K562 (cell line): ENCODE data around the gene IRAK4. TPM values are rescaled to one million over a fixed set of nuclear protein-coding genes. Genes with fewer than 3 reads are reported as not detected.

Experiments
- ATAC-seq: fragments of 200-7000 bp; cut with Tn5 transposase; 3 replicates; pipeline ENCODE4 v1.9.1; 2020; ENCODE audit warnings: moderate library complexity
- BruUV-seq: library from RNA; stranded (reverse); fragments of 400-500 nt; replicated peaks from 2 replicates; lab custom pipeline; 2021; lab: Mats Ljungman, UMichigan
- CTCF ChIA-PET: fragments of 300-600 bp; formaldehyde crosslinking; extraction: SDS; loops from one replicate; lab custom pipeline; 2021; ENCODE audit warnings: low intra/inter-chr PET ratio; lab: Yijun Ruan, JAX
- POLR2A ChIA-PET: fragments of 300-600, 350-650 bp; sonication (Branson Sonifier 250); formaldehyde crosslinking; extraction: SDS; loops from one replicate; lab custom pipeline; 2021; ENCODE audit warnings: antibody characterized with exemption, inconsistent platforms; lab: Yijun Ruan, JAX
- DNase-seq, 4 experiments: peaks; one replicate each; pipeline versions ENCODE4 v3.0.0 to v3.0.0-alpha.2; 2011 to 2018; ENCODE audit warnings: low spot score in 3 of 4, mixed read lengths in 3 of 4; ENCODE audit errors: extremely low read depth in 1 of 4
- FAIRE-seq: peaks from 2 replicates; lab custom pipeline; 2011; peaks lifted over from hg19 to GRCh38; lab: Jason Lieb, UNC
- H2AFZ ChIP-seq: 2 replicates; pipeline ENCODE4 v1.6.0; 2011; ENCODE audit warnings: low read depth, low read length, control low read depth, inconsistent platforms
- H3K27ac ChIP-seq: fragments of 200-600 bp; 3 replicates; pipeline ENCODE4 v1.8.0; 2011; ENCODE audit warnings: low read depth, mild to moderate bottlenecking, control low read depth, inconsistent platforms, low read length, moderate library complexity, mixed read lengths; ENCODE audit errors: extremely low read depth
- H3K27me3 ChIP-seq, 2 experiments: fragments of 300-600 bp in 1 of 2; 2 replicates in 1 of 2; 3 replicates in 1 of 2; pipeline versions ENCODE4 v1.6.0 to v1.8.0; 2011; ENCODE audit warnings: inconsistent platforms in 2 of 2, low read length in 2 of 2, mild to moderate bottlenecking in 1 of 2, mixed read lengths in 1 of 2, moderate library complexity in 1 of 2; ENCODE audit not compliant: control insufficient read depth in 2 of 2, insufficient read depth in 2 of 2
- H3K36me3 ChIP-seq: fragments of 300-600 bp; 3 replicates; pipeline ENCODE4 v1.8.0; 2011; ENCODE audit warnings: mild to moderate bottlenecking, low read length, inconsistent platforms; ENCODE audit not compliant: control insufficient read depth, insufficient read depth
- H3K4me1 ChIP-seq, 2 experiments: fragments of 200-600 bp in 1 of 2; replicated peaks in 1 of 2; 2 replicates in 1 of 2; 3 replicates in 1 of 2; pipeline versions ENCODE4 v1.5.1 to v1.8.0; 2011; ENCODE audit warnings: inconsistent platforms in 2 of 2, low read length in 2 of 2, mild to moderate bottlenecking in 1 of 2, mixed read lengths in 1 of 2, moderate library complexity in 1 of 2; ENCODE audit not compliant: control insufficient read depth in 2 of 2, insufficient read depth in 2 of 2
- H3K4me2 ChIP-seq: 2 replicates; pipeline ENCODE4 v1.6.1; 2011; ENCODE audit warnings: low read length, control low read depth, inconsistent platforms, mixed read lengths; ENCODE audit not compliant: insufficient read depth
- H3K4me3 ChIP-seq: fragments of 200-600 bp; sonication (generic), shearing (Covaris generic); 2 replicates; pipeline ENCODE4 v1.5.1; 2016; ENCODE audit warnings: control low read depth, inconsistent platforms
- H3K79me2 ChIP-seq: fragments of 200-600 bp; 3 replicates; pipeline ENCODE4 v1.8.0; 2011; ENCODE audit warnings: low read length, inconsistent platforms; ENCODE audit not compliant: control insufficient read depth, insufficient read depth
- H3K9ac ChIP-seq, 2 experiments: 2 replicates each; pipeline versions ENCODE4 v1.6.0 to v1.6.1; 2011; ENCODE audit warnings: low read depth in 2 of 2, low read length in 2 of 2, control low read depth in 1 of 2, inconsistent platforms in 1 of 2, mild to moderate bottlenecking in 1 of 2, mixed read lengths in 1 of 2; ENCODE audit not compliant: insufficient read depth in 1 of 2
- H3K9me1 ChIP-seq: one replicate; pipeline ENCODE4 v1.6.0; 2011; ENCODE audit warnings: inconsistent platforms, mild to moderate bottlenecking, low read length, moderate library complexity; ENCODE audit not compliant: control insufficient read depth, insufficient read depth
- H3K9me3 ChIP-seq: replicated peaks from 2 replicates; pipeline ENCODE4 v1.5.1; 2011; ENCODE audit warnings: low read depth, low read length, inconsistent platforms; ENCODE audit not compliant: control insufficient read depth, insufficient read depth
- H4K20me1 ChIP-seq: replicated peaks from 2 replicates; pipeline ENCODE4 v1.6.1; 2011; ENCODE audit warnings: low read length, inconsistent platforms, mixed read lengths; ENCODE audit not compliant: control insufficient read depth, insufficient read depth
- ADNP ChIP-seq: fragments of 200-800 bp; sonication (Bioruptor generic); IDR thresholded peaks from 2 replicates; pipeline ENCODE4 v1.6.1; 2016; ENCODE audit warnings: missing genetic modification characterization, missing compliant biosample characterization
- ATF7 ChIP-seq: fragments of 450-650 bp; IDR thresholded peaks from 2 replicates; pipeline ENCODE4 v1.7.1; 2014; ENCODE audit warnings: mild to moderate bottlenecking, moderate library complexity
- CCAR2 ChIP-seq: fragments of 200-400 bp; formaldehyde crosslinking; IDR thresholded peaks from 2 replicates; pipeline ENCODE4 v1.6.1; 2017; ENCODE audit warnings: mild to moderate bottlenecking, low read depth, low read length
- EWSR1 ChIP-seq: fragments of 450-650 bp; IDR thresholded peaks from 2 replicates; pipeline ENCODE4 v1.6.1; 2018; ENCODE audit warnings: borderline replicate concordance, mild to moderate bottlenecking, low read depth, moderate library complexity; ENCODE audit not compliant: partially characterized antibody
- FOXK1 ChIP-seq: sonication (generic); formaldehyde crosslinking; IDR thresholded peaks from 2 replicates; pipeline ENCODE4 v1.8.0; 2022; ENCODE audit warnings: missing genetic modification reagents, mild to moderate bottlenecking, borderline replicate concordance
- GATA2 ChIP-seq: sonication (generic); formaldehyde crosslinking; IDR thresholded peaks from 2 replicates; pipeline ENCODE4 v1.4.0; 2020; ENCODE audit warnings: mild to moderate bottlenecking, missing genetic modification reagents
- HLTF ChIP-seq: fragments of 450-650 bp; IDR thresholded peaks from 2 replicates; pipeline ENCODE4 v1.6.1; 2016
- IFI16 ChIP-seq: fragments of 250-450 bp; sonication (Bioruptor Pico); IDR thresholded peaks from 2 replicates; pipeline ENCODE4 v2.1.2; 2022; ENCODE audit warnings: mild to moderate bottlenecking, inconsistent platforms
- MCM7 ChIP-seq, 2 experiments: fragments of 450-650 bp; IDR thresholded peaks; 2 replicates each; pipeline ENCODE4 v1.6.1; 2016 to 2018
- NKRF ChIP-seq: fragments of 450-650 bp; IDR thresholded peaks from 2 replicates; pipeline ENCODE4 v1.6.1; 2016; ENCODE audit warnings: borderline replicate concordance
- PHB ChIP-seq: fragments of 250-450 bp; sonication (Bioruptor Pico); IDR thresholded peaks from 2 replicates; pipeline ENCODE4 v1.5.0; 2021
- SMARCB1 ChIP-seq: IDR thresholded peaks from 2 replicates; pipeline ENCODE4 v1.6.1; 2011; ENCODE audit warnings: improper control_type of control experiment, low read depth; ENCODE audit not compliant: insufficient read length
- SNRNP70 ChIP-seq: fragments of 200-400 bp; formaldehyde crosslinking; optimal IDR thresholded peaks from 2 replicates; pipeline ENCODE3; 2017; ENCODE audit warnings: low read depth, low read length
- ZNF124 ChIP-seq: sonication (generic); formaldehyde crosslinking; IDR thresholded peaks from 2 replicates; pipeline ENCODE4 v1.8.1; 2022; ENCODE audit warnings: missing genetic modification reagents
- in situ Hi-C: fragments of 300-500 bp; cut with MboI; formaldehyde crosslinking; loops from 4 replicates; pipeline ENCODE4 v1.15.0; 2018; ENCODE audit warnings: inconsistent platforms, mixed read lengths
- intact Hi-C: fragments of 100-400 bp; cut with micrococcal nuclease; formaldehyde crosslinking; loops from 2 replicates; pipeline ENCODE4 v1.14.2; 2022
- polyA plus RNA-seq, 8 experiments: library from polyadenylated mRNA; depleted of rRNA in 4 of 8; stranded (reverse) in 5 of 8; unstranded in 3 of 8; fragments of >200 nt; fragmentation: Nextera tagmentation in 2 of 8; fragmentation: Illumina TruSeq in 1 of 8; extraction: Ambion mirVana in 2 of 8; extraction: Trizol in 1 of 8; gene quantifications; 2 replicates each; pipeline versions ENCODE4 v1.2.1 to v1.2.3, GENCODE V29; 2011 to 2014; ENCODE audit warnings: inconsistent platforms in 1 of 8, missing spikeins in 1 of 8
- total RNA-seq, 7 experiments: library from RNA; depleted of rRNA in 6 of 7; stranded (reverse); fragments of >200 nt in 6 of 7; fragmentation: Illumina TruSeq in 2 of 7; extraction: Trizol in 2 of 7; gene quantifications; 2 replicates each; pipeline versions ENCODE4 v1.2.1 to v1.2.3, GENCODE V29; 2011 to 2021; ENCODE audit warnings: low replicate concordance in 1 of 7
- TF ChIP-seq, protein P1 (sequence below): sonication (generic); formaldehyde crosslinking; IDR thresholded peaks from 2 replicates; pipeline ENCODE4 v1.8.1; 2023; ENCODE audit warnings: mild to moderate bottlenecking, missing genetic modification reagents

The IRAK4 gene
- total and polyA plus RNA-seq, 9 of the 15 experiments (the other 6 are each of a cell fraction or from before 2014, with no cell fraction given) = 10.8 to 34.5 (median 16.0) TPM

- ChIA-PET POLR2A (no interaction called here), CTCF (no interaction called here)
- Histone ChIP-seq H3K9me1 (no peaks in the 10 kb centered on the region), H3K9me3 (no peaks in the 10 kb centered on the region), H3K4me1 (no peaks in the 10 kb centered on the region), H3K27me3 (no peaks in the 10 kb centered on the region), H3K4me2 (no peak overlapping the region), H3K36me3 (peaks cover 18% of the 10 kb centered on the region; the same call in 2 of the 3 replicates), H3K4me3 (no peak overlapping the region), H3K9ac (no peak overlapping the region), H3K27ac (no peak overlapping the region), H4K20me1 (no peaks in the 10 kb centered on the region), H2AFZ (no peak overlapping the region), H3K79me2 (no peaks in the 10 kb centered on the region)
- ATAC-seq (no peak), FAIRE-seq (no peak), DNase-seq (no peak)
- in situ Hi-C loops (no loop called here), intact Hi-C loops (no loop called here)
- BruUV-seq = no TSS peak
- TF ChIP-seq PHB (CRISPR knock-in tag) = no peak
- no peak for TF ChIP-seq EWSR1
- TF ChIP-seq GATA2 (CRISPR knock-in tag) = no peak
- TF ChIP-seq HLTF = no peak
- no peak for TF ChIP-seq SMARCB1
- no peak for TF ChIP-seq NKRF
- TF ChIP-seq FOXK1 (CRISPR knock-in tag) = no peak
- TF ChIP-seq ZNF124 = no peak
- TF ChIP-seq MCM7 (IDR thresholded peaks at IDR 0.05) = no peak
- TF ChIP-seq SNRNP70 = no peak
- TF ChIP-seq ATF7 = no peak
- TF ChIP-seq ADNP (tag) = no peak
- TF ChIP-seq, protein P1, sequence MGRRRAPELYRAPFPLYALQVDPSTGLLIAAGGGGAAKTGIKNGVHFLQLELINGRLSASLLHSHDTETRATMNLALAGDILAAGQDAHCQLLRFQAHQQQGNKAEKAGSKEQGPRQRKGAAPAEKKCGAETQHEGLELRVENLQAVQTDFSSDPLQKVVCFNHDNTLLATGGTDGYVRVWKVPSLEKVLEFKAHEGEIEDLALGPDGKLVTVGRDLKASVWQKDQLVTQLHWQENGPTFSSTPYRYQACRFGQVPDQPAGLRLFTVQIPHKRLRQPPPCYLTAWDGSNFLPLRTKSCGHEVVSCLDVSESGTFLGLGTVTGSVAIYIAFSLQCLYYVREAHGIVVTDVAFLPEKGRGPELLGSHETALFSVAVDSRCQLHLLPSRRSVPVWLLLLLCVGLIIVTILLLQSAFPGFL (CRISPR knock-in tag) = no peak
- no peak for TF ChIP-seq CCAR2
- TF ChIP-seq IFI16 = no peak
These were observed 35.6 kb upstream of the IRAK4 start for GRCh38 chr12:43723134-43723533.
